Coronary artery (tissue), 2 donors: ENCODE data around the gene OXTR.

Experiments used
- DNase-seq: peaks from one replicate; pipeline ENCODE4 v3.0.0-alpha.2; 2017; ENCODE audit warnings: low spot score
- H3K27ac ChIP-seq, 2 donors: fragments of 200-600 bp; sonication (generic); one replicate each; pipeline ENCODE4 v1.5.1; 2016 to 2019
- H3K4me3 ChIP-seq: fragments of 200-600 bp; sonication (generic); 2 replicates; pipeline ENCODE4 v1.5.1; 2016; ENCODE audit warnings: mild to moderate bottlenecking, moderate library complexity
- CTCF ChIP-seq: fragments of 200-600 bp; sonication (generic); IDR thresholded peaks from one replicate; pipeline ENCODE4 v1.5.1; 2019; ENCODE audit warnings: antibody characterized with exemption

OXTR gene

DNA sequence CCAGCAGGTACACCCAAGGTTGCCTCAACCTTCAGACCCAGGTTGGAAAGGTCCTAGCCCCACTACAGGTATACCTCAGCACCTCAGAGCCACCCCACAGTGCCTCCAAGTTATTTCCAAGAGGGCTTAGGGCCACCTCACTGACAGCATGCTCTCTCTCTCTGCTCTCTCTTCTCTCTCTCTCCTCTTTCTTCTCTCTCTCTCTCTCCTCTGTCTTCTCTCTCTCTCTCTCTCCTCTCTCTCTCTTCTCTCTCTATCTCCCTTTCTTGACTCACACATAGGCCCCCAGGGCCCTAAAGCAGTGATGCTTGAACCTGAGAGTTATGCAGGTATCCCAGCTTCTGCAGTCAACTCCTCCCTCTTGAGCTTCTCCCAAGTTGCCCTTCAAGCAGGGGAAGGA, 31.6 kb downstream of the OXTR start:
- TF ChIP-seq CTCF = no peak
- no peak for DNase-seq
- Histone ChIP-seq H3K4me3 (no peak overlapping the region), H3K27ac (no peak overlapping the region)

- no peak for DNase-seq
- H3K4me3 ChIP-seq = no peak overlapping the region
- no peak for TF ChIP-seq CTCF
These were observed 32.1 kb downstream of the OXTR start for GRCh38 chr3:8737301-8737700.

GRCh38 chr3:8736436-8736835, 33.0 kb downstream of the OXTR start:
- Histone ChIP-seq H3K4me3 (no peak overlapping the region), H3K27ac (no peak overlapping the region)
- TF ChIP-seq CTCF = no peak
- no peak for DNase-seq

More at GRCh38 chr3:8737301-8737700, 32.1 kb downstream of the OXTR start:
- no peak overlapping the region for H3K27ac ChIP-seq

- no peak for DNase-seq
- no peak overlapping the region for H3K27ac ChIP-seq
- no peak for TF ChIP-seq CTCF
- no peak overlapping the region for H3K4me3 ChIP-seq
These were observed 34.5 kb downstream of the OXTR start for GRCh38 chr3:8734908-8735307.

- no peak for DNase-seq
- no peak for TF ChIP-seq CTCF
- H3K4me3 ChIP-seq = peak overlapping the region; percentile 38
- H3K27ac ChIP-seq = peak overlapping the region; percentile 51 to 65
These were observed 35.1 kb downstream of the OXTR start for GRCh38 chr3:8734137-8734878.

DNA sequence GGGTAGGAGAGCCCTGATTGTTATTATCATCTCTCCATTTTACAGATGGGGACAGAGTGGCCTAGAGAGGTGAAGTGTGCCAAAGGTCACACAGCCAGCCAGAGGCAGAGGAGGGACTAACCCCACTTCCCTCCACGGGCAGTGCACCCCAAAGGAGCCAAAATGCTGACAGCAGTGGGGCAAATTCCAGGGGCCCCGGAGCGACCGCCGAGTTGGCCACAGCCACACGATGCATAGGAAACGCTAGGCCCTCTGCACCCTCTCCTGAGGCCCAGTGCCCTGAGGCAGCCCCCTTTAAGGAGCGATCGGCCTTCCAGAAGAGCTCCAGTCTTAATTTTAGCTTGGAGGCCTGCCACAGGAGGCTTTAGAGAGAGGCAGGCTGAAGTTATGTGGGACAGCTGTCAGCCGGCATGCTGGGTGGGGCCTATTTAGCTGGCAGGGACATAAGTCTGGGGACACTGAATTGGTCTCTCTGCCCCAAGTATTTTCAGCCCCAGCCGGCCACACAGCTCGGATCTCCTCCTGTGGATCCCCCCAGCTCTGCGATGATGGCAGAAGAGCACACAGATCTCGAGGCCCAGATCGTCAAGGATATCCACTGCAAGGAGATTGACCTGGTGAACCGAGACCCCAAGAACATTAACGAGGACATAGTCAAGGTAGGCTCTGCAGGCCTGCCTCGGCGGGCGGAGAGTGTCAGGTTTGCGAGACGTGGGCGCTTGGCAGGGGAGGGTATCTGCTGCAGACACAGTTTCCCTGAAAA, 35.9 kb downstream of the OXTR start, which contains the start of gene CAV3:
CAV3 (plus strand) TSS at position 471 of the 763 bp plus-strand sequence; CDS start at position 546, 75 bp downstream.
- DNase-seq = no peak
- peak within 1 kb of the TSS; percentile 51 to 65 for H3K27ac ChIP-seq
- TF ChIP-seq CTCF = no peak
- H3K4me3 ChIP-seq = peak within 1 kb of the TSS; percentile 38

DNA sequence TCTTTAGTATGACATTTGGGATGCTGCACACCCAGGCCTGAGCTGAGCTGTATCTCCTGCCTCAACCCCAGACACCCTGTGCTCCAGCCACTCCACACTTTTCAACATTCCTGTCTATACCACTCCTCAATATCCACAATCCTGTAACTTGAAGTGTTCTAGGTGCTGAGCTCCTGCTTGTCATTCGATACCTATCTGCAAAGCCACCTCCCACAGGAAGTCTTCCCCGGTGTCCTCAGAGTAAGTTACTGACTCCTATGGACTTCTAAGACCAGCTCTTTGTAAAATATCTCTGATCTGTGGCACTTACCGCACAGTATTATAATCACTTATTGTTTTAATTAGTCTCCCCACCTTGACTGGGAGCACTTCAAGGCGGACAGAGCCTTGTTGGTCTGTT, 37.0 kb downstream of the OXTR start:
- H3K4me3 ChIP-seq = no peak overlapping the region
- no peak overlapping the region for H3K27ac ChIP-seq
- peak; percentile 24 for DNase-seq
- no peak for TF ChIP-seq CTCF
